ENCODE measurements around the gene CLDN14.

CLDN14 gene

DNA sequence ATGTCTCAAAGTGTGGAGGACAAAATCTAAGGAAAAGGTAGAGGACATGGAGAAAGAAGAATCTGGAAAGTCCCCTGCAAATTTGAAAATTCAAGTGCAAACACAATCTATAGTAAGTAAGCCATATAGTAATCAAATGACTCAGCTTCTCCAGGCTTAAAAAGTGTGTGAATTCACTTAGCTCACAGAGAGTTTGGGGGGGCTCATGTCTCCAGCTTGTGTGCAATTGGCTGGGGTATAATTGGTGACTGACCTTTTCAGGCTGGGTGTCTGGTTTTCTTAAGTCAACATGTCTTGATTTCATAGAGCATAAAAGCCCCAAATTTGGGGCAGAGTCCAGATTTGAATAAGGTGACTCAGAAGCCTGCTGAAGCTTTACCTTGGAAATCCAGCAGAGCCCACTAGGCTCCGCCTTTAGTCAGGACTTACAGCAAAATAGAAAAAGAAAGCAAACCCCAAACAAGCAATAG is 8.6 kb downstream of the CLDN14 start:
- no peak overlapping the region for H3K4me3 ChIP-seq
- no peaks in the 10 kb centered on the region for H3K9me3 ChIP-seq (ENCODE audit: low read depth, low read length)
- H3K27ac ChIP-seq: no peak overlapping the region
- DNase-seq (ENCODE audit: low read depth, low spot score): no peak
- H3K9ac ChIP-seq (ENCODE audit: insufficient read length): no peak overlapping the region
- H3K36me3 ChIP-seq (ENCODE audit: insufficient read depth, low read length): no peaks in the 10 kb centered on the region
- TF ChIP-seq FOXP2 (optimal IDR thresholded peaks at IDR 0.05; ENCODE audit: control extremely low read depth, extremely low read length, insufficient read depth) (no peak), POLR2AphosphoS5 (IDR thresholded peaks at IDR 0.05; ENCODE audit: borderline replicate concordance, low read depth, low read length) (no peak)

DNA sequence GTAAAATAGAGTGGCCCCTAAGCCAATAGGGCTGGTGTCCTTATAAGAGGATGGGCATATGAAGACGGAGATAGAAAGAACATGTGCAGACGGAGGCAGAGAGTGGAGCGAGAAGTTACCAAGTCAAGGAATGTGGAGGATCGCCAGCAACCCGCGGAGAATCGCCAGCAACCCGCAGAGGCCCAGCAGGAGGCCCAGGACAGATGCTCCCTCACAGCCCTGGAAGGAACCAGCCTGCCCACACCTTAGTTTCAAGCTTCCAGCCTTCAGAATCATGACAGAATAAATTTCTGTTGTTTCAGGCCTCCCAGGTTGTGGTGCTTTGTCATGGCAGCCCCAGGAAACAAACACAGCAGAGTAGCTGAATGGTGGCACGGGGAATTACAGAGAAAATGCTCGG is 9.6 kb downstream of the CLDN14 start:
- no peak overlapping the region for H3K9ac ChIP-seq (ENCODE audit: insufficient read length)
- no peak overlapping the region for H3K4me3 ChIP-seq
- H3K36me3 ChIP-seq (ENCODE audit: insufficient read depth, low read length): no peaks in the 10 kb centered on the region
- DNase-seq (ENCODE audit: low read depth, low spot score): no peak
- no peak overlapping the region for H3K27ac ChIP-seq
- TF ChIP-seq FOXP2 (optimal IDR thresholded peaks at IDR 0.05; ENCODE audit: control extremely low read depth, extremely low read length, insufficient read depth) (no peak), POLR2AphosphoS5 (IDR thresholded peaks at IDR 0.05; ENCODE audit: borderline replicate concordance, low read depth, low read length) (no peak), EZH2 (IDR thresholded peaks at IDR 0.05) (no peak)
- H3K9me3 ChIP-seq (ENCODE audit: low read depth, low read length): no peaks in the 10 kb centered on the region

DNA sequence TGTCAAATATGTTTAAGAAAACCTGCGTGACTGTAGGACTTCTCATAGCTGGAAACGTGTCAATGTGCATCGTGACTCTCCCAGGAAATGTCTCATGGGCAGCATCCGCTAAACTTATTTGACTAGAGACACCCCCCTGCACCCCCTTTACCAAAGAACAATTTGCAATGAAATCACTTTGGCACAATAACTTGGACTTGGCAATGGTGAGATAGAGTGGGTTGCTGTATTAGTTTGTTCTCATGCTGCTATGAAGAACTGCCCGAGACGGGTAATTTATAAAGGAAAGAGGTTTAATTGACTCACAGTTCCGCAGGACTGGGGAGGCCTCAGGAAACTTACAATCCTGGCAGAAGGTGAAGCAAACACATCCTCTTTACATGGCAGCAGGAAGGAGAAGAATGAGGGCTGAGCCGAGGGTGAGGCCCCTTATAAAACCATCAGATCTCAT is 13.8 kb downstream of the CLDN14 start:
- Histone ChIP-seq H3K9ac (ENCODE audit: insufficient read length) (no peak overlapping the region), H3K4me3 (no peak overlapping the region), H3K27ac (no peak overlapping the region), H3K36me3 (ENCODE audit: insufficient read depth, low read length) (no peaks in the 10 kb centered on the region), H3K9me3 (ENCODE audit: low read depth, low read length) (no peaks in the 10 kb centered on the region)
- TF ChIP-seq POLR2AphosphoS5 (IDR thresholded peaks at IDR 0.05; ENCODE audit: borderline replicate concordance, low read depth, low read length): no peak
- no peak for TF ChIP-seq EZH2 (IDR thresholded peaks at IDR 0.05)
- no peak for TF ChIP-seq FOXP2 (optimal IDR thresholded peaks at IDR 0.05; ENCODE audit: control extremely low read depth, extremely low read length, insufficient read depth)
- DNase-seq (ENCODE audit: low read depth, low spot score): no peak

DNA sequence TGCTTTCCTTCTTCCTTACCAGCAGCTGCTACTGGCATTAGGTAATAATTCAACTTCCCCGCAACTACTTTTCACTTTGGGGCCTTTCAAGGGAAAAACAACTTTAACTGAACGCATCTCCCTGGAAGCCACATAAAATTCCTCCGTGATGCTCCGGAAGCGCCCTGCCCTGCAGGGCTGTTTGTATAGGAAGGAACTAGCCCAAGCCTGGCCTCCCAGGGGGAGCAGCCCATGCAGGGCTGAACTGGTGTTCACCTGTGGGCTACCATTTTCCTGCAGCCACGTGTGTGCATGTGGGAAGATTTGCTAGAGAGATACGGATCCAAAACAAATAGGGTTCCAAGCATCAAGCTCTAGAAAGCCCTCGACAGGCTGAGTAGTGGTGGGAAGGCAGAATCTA is 14.4 kb downstream of the CLDN14 start:
- H3K4me3 ChIP-seq: no peak overlapping the region
- no peaks in the 10 kb centered on the region for H3K36me3 ChIP-seq (ENCODE audit: insufficient read depth, low read length)
- no peaks in the 10 kb centered on the region for H3K9me3 ChIP-seq (ENCODE audit: low read depth, low read length)
- DNase-seq (ENCODE audit: low read depth, low spot score): no peak
- TF ChIP-seq EZH2 (IDR thresholded peaks at IDR 0.05) (no peak), FOXP2 (optimal IDR thresholded peaks at IDR 0.05; ENCODE audit: control extremely low read depth, extremely low read length, insufficient read depth) (no peak)
- H3K9ac ChIP-seq (ENCODE audit: insufficient read length): no peak overlapping the region
- no peak overlapping the region for H3K27ac ChIP-seq

DNA sequence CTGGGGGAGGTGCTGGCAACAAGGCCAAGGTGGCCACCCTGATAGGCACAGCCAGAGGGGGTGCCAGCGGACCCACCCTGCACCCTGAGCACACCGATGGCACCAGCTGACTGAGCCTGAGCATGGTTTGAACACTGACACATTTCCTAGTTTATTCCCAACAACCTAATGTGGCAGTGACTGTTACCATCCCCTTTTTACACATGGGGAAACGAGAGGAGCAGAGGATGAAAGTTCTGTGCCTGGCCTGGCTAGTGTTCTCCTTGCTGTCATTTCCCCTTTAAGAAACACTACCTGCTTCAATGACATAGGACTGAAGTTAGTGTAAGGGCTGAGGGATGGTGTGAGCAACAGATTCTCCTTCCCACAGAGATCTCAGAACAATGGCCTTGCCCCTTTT is 15.3 kb downstream of the CLDN14 start:
- TF ChIP-seq POLR2AphosphoS5 (IDR thresholded peaks at IDR 0.05; ENCODE audit: borderline replicate concordance, low read depth, low read length) (no peak), FOXP2 (optimal IDR thresholded peaks at IDR 0.05; ENCODE audit: control extremely low read depth, extremely low read length, insufficient read depth) (no peak), EZH2 (IDR thresholded peaks at IDR 0.05) (no peak)
- no peak overlapping the region for H3K4me3 ChIP-seq
- H3K9me3 ChIP-seq (ENCODE audit: low read depth, low read length): no peaks in the 10 kb centered on the region
- H3K36me3 ChIP-seq (ENCODE audit: insufficient read depth, low read length): no peaks in the 10 kb centered on the region
- no peak for DNase-seq (ENCODE audit: low read depth, low spot score)
- no peak overlapping the region for H3K27ac ChIP-seq
- no peak overlapping the region for H3K9ac ChIP-seq (ENCODE audit: insufficient read length)

DNA sequence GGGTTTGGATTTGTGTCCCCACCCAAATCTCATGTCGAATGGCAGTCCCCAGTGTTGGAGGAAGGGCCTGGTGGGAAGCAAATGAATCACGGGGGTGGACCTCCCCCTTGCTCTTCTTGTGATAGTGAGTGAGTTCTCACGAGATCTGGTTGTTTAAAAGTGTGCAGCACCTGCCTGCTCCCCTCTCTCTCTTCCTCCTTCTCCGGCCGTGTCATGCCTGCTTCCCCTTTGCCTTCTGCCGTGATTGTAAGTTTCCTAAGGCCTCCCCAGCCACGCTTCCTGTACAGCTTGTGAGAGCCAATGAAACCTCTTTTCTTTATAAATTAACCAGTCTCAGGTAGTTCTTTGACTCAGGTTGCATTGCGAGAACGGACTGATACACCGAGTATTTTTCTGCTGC is 15.9 kb downstream of the CLDN14 start:
- Histone ChIP-seq H3K36me3 (ENCODE audit: insufficient read depth, low read length) (no peaks in the 10 kb centered on the region), H3K27ac (no peak overlapping the region), H3K4me3 (no peak overlapping the region), H3K9ac (ENCODE audit: insufficient read length) (no peak overlapping the region), H3K9me3 (ENCODE audit: low read depth, low read length) (no peaks in the 10 kb centered on the region)
- TF ChIP-seq EZH2 (IDR thresholded peaks at IDR 0.05): no peak
- TF ChIP-seq FOXP2 (optimal IDR thresholded peaks at IDR 0.05; ENCODE audit: control extremely low read depth, extremely low read length, insufficient read depth): no peak
- DNase-seq (ENCODE audit: low read depth, low spot score): no peak

DNA sequence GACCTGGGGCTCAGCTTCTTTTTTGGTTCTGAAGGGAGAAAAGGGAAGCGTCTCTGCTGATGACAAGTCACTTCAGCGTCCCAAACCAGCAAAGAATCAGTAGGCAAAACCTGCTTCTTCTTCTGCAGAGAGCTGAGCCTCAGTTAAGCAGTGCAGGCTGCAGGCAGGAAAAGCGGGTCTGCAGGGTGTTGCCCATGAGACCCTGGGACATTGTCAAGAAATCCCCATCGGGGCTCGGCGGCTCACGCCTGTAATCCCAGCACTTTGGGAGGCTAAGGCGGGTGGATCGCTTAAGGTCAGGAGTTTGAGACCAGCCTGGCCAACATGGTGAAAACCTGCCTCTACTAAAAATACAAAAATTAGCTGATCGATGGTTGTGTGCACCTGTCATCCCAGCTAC is 16.7 kb downstream of the CLDN14 start:
- no peak for DNase-seq (ENCODE audit: low read depth, low spot score)
- no peak for TF ChIP-seq EZH2 (IDR thresholded peaks at IDR 0.05)
- TF ChIP-seq FOXP2 (optimal IDR thresholded peaks at IDR 0.05; ENCODE audit: control extremely low read depth, extremely low read length, insufficient read depth): no peak
- no peak for TF ChIP-seq POLR2AphosphoS5 (IDR thresholded peaks at IDR 0.05; ENCODE audit: borderline replicate concordance, low read depth, low read length)
- no peaks in the 10 kb centered on the region for H3K36me3 ChIP-seq (ENCODE audit: insufficient read depth, low read length)
- no peak overlapping the region for H3K9ac ChIP-seq (ENCODE audit: insufficient read length)
- no peak overlapping the region for H3K4me3 ChIP-seq
- H3K27ac ChIP-seq: no peak overlapping the region
- no peaks in the 10 kb centered on the region for H3K9me3 ChIP-seq (ENCODE audit: low read depth, low read length)

DNA sequence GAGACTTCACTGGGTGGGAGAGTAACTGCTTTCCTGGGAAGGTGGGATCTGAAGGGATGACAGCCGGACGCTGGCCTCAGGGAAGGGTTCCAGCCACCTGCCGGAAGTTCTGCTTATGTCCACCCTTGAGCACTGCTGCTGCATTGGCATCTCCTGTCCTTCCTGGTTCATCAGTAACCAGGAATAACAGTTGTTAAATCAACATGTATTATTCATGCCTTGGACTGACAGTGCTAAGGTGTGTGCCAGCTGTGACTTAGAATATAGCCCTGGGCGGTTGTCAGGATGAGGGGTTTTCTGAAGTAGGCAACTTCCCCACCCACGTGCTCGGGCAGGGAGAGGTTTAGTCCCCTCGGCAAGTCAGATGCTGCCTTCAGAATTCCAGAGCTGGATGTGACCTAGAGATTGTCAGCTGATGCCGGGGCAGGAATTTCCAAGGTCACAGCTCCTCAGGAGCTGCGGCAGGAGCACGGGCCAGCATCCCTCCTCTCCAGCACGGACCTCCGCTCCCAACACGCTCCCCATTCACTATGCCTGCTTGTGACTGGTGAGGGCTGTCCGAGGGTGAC is 17.9 kb downstream of the CLDN14 start:
- Histone ChIP-seq H3K36me3 (ENCODE audit: insufficient read depth, low read length) (no peaks in the 10 kb centered on the region), H3K9me3 (ENCODE audit: low read depth, low read length) (no peaks in the 10 kb centered on the region), H3K9ac (ENCODE audit: insufficient read length) (no peak overlapping the region), H3K27ac (no peak overlapping the region), H3K4me3 (no peak overlapping the region)
- TF ChIP-seq FOXP2 (optimal IDR thresholded peaks at IDR 0.05; ENCODE audit: control extremely low read depth, extremely low read length, insufficient read depth) (no peak), EZH2 (IDR thresholded peaks at IDR 0.05) (no peak), POLR2AphosphoS5 (IDR thresholded peaks at IDR 0.05; ENCODE audit: borderline replicate concordance, low read depth, low read length) (no peak)
- no peak for DNase-seq (ENCODE audit: low read depth, low spot score)

DNA sequence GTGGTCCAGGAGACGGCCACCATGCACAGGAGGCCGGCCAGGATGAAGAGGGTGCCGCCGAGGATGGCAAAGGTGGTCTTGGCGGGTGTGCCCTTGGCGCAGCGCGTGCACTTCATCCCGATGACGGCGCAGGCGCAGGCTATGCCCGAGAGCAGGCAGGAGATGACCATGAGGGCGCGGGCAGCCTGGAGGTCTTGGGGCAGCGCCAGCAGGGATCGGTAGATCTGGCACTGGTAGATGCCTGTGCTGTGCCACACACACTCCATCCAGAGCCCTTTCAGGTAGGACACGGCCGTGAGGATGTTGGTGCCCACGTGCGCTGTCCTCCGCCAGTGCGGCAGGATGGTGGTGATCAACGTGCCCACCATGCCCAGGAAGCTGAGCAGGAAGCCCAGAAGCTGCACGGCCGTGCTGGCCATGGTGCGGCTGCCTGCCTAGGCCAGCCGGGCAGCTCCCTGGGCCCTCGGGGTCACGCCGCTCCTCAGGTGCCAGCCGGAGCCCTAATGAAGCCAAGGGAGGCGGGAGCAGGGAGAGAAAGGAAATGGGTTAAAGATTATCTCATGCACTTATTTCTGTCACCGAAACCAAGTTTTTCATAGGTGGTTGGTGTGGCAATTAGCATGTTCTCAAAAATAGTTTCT is 18.5 kb downstream of the CLDN14 start:
- no peak for DNase-seq (ENCODE audit: low read depth, low spot score)
- H3K9me3 ChIP-seq (ENCODE audit: low read depth, low read length): no peaks in the 10 kb centered on the region
- H3K9ac ChIP-seq (ENCODE audit: insufficient read length): no peak overlapping the region
- H3K27ac ChIP-seq: no peak overlapping the region
- no peak for TF ChIP-seq FOXP2 (optimal IDR thresholded peaks at IDR 0.05; ENCODE audit: control extremely low read depth, extremely low read length, insufficient read depth)
- TF ChIP-seq EZH2 (IDR thresholded peaks at IDR 0.05): no peak
- TF ChIP-seq POLR2AphosphoS5 (IDR thresholded peaks at IDR 0.05; ENCODE audit: borderline replicate concordance, low read depth, low read length): no peak
- H3K4me3 ChIP-seq: no peak overlapping the region
- no peaks in the 10 kb centered on the region for H3K36me3 ChIP-seq (ENCODE audit: insufficient read depth, low read length)

Measured in SK-N-MC (cell line).